Kasumi-1 (cell line): Measurements from ENCODE around the gene ZNHIT2.
A peak's percentile ranks its signal among the peaks of the same experiment; 100 is the strongest.
"Not testable (repeated sequence)": the region's sequence is repeated elsewhere in the genome, so short reads cannot be mapped to it uniquely, and the experiment has no call there.

Experiments used
- DNase-seq, 2 experiments: peaks; one replicate each; lab custom pipeline; 2025; lab: John Stamatoyannopoulos, UW

Gene ZNHIT2

DNA sequence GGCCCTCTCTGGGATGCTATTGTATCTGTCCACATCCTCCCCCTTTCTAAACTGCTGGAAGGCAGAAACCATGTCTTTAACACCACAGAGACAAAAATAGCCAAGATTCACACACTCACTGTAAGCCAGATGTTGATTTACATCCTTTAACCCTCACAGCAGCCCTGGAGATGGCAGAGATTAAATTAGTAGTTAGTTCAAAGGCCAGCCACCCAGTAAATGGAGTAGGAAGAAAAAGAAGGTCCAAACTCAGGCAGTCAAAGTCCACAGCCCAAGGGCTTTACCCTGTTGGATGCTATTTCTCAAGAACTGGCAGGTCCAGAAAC lies 2.1 kb upstream of the ZNHIT2 start:
- no peak for DNase-seq

DNA sequence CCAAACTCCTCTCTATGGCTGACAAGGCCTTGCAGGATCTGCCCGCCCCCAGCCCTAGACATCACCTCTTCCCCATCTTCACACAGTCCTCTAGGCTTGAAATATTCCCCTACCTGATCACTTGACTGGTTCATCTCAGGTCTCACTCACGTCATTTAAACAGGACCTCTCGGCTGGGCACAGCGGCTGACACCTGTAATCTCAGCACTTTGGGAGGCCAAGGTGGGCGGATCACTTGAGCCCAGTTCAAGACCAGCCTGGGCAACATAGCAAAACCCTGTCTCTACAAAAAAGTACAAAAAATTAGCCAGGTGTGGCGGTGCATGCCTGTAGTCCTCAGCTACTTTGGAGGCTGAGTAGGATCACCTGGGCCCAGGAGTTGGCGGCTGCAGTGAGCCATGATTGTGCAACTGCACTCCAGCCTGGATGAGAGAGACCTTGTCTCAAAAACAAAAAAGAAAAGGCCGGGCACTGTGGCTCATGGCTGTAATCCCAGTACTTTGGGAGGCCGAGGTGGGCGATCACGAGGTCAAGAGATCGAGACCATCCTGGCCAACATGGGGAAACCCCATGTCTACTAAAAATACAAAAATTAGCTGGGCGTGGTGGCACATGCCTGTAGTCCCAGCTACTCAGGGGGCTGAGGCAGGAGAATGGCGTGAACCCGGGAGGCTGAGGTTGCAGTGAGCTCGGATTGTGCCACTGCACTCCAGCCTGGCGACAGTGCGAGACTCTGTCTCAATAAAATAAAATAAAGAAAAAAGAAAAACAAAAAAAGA lies 1.6 kb upstream of the ZNHIT2 start:
- not testable (repeated sequence) for DNase-seq

DNA sequence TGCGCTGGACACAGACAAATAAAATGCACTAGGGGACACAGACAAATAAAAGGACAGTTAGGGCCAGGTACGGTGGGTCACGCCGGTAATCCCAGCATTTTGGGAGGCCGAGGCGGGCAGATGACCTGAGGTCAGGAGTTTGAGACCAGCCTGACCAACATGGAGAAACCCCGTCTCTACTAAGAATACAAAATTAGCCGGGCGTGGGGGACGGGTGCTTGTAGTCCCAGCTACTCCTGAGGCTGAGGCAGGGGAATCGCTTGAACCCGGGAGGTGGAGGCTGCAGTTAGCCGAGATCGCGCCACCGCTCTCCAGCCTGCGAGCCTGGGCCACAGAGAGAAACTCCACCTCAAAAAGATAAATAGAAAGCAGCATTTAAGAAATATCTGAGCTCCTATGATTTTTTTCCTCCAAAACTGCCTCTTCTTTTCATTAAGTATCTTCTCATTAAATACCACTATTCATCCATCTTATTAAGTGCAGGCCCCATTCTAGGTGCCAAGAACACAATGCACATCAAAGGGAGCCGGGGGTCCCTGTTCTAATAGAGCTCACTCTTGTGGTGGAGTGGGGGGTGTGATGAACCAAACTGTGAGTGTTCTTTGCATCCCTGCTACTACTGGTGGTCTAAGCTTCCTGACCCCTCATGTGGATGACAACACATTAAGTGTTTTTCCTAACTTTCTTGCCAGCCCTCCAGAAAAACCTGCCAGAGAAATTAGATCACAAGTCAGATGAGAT lies 766 bp upstream of the ZNHIT2 start:
- DNase-seq: no peak

DNA sequence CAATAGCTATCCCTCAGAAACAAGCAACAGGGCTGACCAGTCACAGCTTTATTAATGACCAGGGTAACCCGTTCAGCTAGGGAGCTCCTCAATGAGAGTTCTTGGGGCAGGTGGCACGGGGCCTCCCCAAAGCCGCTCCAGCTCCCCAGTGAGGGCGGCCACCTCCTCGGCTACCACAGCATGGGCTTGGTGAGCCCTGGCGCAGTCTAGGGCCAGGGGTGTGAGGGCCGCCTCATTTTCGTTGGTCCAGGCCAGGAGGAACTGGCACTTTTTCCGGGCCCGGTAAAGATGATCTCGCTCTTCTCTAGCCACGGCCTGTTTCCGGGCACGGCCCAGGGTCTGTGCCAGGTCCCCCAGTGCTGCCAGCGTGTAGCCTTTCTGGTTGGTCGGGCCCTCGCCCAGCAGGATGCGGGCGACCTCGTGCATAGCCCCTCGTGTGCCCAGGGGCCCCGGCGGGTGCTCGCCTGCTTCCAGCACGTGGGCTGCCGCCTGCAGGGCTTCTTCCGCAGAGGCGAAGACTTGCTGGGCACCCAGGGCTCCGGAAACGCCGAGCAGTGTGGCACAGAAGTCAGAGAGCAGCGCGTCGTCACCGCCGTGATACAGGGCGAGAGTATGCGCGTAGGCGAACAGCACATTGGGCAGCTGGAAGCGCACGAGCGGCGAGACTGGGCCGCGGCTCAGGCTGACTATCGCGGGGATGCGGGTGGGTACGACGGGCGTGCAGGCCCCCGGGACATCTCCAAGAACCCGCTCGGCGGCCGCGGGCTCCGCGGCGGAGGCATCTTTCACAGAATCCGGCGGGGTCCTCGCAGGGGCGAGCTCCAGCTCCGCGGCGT lies 913 bp downstream of the ZNHIT2 start:
- peak; percentile 26 to 39 for DNase-seq

DNA sequence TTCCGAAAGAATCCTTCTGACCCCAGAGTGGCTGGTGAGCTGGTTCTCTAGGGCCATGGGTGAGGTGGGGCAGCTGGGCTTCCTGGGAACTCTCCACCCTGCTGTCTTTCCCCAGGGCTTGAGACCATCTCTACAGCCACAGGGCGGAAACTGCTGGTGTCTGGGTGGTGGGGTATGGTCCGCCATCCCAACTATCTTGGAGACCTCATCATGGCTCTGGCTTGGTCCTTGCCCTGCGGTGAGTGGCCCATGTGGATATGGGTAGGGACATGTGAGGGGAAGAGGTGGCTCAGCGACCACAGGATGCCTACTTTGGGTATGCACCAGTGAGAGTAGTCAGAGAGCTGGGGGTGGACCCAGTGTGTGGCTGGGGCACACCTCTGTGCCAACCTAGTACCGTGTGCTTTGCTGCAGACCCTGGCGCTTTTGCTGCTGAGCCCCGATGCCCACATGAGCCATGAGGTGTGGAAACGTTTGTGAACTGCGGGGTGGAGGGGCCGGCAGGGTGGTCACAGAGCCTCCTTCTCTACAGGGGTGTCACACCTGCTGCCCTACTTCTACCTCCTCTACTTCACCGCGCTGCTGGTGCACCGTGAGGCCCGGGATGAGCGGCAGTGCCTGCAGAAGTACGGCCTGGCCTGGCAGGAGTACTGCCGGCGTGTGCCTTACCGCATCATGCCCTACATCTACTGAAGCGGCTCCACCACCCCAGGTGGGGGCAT lies 2.0 kb downstream of the ZNHIT2 start:
- no peak for DNase-seq

DNA sequence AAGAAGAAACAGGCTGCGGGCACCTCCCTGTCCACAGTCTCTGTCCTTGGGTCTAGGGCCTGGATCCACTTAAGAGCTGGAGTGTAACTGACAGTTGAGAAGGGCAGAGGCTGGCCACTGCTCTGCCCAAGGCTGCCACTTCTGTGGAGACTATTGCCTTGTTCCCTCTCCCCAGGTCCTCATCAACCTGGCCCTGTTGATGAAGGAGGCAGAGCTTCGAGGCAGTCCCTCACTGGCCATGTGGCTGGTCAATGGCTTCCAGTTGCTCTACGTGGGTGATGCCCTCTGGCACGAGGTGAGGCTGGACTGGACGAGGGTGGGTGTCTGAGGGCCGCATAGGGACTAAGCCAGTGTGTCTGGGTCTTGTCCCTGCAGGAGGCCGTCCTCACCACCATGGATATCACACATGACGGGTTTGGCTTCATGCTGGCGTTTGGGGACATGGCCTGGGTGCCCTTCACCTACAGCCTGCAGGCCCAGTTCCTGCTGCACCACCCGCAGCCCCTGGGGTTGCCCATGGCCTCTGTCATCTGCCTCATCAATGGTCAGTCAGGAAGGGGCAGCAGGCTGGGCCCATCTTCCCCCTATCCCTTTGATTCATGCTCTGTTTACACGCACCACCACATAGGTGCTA lies 2.8 kb downstream of the ZNHIT2 start:
- DNase-seq: no peak

DNA sequence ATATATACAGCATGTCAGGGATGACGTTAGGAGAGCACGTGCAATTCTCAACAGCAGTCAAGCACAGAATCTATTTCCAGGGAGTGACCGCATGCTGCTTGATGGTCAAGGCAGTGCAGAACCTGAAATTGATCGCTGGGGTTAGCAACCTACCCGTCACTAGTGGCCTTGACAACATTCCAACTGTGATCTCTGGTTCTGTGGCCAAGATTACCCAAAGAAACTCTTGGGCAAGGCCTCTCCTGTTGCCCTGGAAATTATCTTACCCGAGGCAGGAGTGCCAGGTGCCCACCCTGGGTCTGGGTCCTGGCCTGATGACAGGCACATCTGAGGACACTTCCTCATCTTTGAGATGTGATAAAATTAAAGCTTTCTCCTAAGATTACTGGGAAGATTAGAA lies 3.7 kb downstream of the ZNHIT2 start:
- DNase-seq: no peak

DNA sequence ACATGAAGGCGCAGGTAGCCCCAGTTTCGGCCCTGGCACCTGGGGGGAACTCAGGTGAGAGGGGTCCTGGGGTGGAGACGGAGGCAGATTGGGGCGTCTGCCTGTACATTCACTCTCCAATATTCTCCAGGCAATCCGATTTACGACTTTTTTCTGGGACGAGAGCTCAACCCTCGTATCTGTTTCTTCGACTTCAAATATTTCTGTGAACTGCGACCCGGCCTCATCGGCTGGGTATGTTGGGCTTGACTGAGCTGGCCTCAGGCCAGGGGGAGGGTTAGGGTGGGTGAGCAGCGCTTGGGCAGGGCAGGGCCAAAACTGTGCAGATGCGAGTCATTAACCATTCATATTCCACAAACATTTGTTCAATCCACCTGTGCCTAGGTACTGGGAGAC lies 4.1 kb downstream of the ZNHIT2 start:
- no peak for DNase-seq

DNA sequence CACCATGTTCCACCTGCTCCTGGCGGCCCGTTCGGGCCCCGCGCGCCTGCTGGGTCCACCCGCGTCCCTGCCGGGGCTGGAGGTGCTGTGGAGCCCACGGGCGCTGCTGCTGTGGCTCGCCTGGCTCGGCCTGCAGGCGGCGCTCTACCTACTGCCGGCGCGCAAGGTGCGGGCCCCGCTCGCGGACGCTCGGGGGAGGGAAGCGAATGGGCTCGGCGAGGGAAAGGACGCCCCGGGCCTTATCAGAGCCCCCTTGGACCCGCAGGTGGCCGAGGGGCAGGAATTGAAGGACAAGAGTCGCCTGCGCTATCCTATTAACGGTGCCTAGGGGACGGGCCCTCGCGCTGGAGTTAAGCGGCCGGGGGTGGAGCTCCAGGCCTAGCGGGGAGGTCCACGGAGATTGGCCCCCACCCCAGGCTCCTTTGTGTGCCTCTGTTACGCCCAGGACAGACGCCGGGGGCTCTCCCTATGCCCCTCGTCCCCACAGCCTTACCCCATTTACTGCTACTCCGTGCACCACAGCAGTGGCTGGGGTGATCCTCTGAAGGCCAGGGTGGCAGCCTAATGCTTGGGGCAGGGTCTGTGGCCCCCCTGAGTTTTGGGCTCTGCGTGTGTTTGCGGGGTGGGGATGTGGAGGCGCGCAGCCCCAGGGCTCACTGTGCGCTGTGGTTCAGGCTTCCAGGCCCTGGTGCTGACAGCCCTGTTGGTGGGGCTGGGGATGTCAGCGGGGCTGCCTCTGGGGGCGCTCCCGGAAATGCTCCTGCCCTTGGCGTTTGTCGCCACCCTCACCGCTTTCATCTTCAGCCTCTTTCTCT lies 4.7 kb downstream of the ZNHIT2 start:
- DNase-seq: peak; percentile 51 to 52

DNA sequence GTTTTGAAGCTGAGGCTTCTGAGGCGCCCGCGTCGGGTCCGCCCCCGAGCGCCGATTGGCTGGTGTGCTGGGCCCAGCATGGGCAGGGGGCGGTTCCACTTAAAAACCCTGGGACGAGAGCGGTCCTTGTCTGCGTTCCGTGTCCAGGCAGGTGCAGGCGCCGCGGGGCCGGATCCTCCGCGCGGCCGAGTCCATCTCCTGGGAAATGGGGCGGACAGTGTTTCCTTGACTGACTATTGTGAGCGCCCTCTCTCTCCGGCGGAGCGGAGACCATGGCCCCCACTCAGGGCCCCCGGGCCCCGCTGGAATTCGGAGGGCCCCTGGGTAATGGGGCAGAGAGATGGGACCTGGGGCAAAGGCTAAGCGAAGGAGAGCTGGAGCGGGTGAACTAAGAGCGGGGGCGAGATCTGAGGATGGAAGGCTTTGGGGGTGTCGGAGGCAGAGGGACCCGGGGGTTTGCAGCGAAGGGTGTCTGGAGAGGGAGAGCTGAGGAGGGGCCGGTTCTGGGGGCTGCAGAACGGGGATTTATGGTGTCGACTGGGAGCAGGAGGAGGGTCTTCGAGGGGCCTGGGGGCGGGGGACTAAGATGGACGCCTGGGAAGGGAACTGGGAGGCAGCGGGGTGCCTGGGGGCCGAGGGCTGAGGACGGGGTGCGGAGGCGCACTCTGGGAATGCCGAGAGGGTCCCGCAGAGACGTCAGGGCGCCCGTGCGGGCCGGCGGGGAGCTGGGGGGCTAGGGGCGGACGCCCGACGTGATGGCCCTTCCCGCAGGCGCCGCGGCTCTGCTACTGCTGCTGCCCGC lies 5.6 kb downstream of the ZNHIT2 start, which contains the start of gene TM7SF2:
TSS of gene TM7SF2 (plus strand) at position 129 of the 802 bp plus-strand sequence. CDS start at position 273, 144 bp downstream.
- DNase-seq: peak; percentile 85 to 88

DNA sequence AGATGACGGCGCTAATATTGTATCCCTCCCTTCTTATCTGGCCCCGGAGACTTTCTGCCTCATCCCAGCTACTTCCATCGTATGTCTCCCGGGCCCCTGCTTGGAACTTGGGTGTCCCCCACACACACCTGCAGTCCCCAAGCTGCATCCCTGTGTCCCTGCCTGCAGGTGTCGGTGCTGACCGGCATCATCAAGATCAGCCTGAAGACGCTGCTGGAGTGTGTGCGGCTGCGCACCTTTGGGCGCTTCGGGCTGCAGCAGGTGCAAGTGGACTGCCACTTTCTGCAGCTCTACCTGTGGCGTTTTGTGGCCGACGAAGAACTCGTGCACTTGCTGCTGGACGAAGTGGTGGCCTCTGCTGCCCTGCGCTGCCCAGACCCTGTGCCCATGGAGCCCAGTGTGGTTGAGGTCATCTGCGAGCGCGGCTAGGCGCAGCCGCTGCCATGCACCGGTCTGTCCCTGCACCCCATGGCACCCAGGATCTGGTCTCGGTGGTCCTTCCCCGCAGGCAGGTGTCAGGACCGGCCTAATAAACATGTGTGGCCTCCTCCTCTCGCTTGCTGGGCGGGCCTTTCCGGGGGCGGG lies 6.2 kb downstream of the ZNHIT2 start:
- DNase-seq: no peak

DNA sequence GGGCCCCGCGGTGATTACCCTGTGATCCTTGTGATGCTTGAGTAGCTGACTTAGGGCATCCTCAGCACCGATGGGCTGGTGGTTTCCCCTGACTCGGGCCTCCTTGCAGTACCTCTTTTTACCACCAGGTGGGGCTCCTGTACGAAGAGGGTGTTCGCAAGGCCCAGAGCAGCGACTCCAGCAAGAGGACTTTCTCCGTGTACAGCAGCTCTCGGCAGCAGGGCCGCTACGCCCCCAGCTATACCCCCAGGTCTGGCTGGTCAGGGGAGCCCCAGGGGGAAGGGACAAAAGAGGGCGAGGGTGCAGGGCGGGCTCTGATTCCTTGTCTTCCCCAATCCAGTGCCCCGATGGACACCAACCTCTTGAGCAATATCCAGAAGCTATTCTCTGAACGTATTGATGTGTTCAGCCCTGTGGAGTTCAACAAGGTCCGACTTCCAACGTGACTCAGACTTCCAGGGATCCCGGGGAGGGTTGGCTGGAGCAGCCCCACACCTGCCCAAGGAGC lies 7.1 kb downstream of the ZNHIT2 start:
- DNase-seq: peak; percentile 91 to 93

DNA sequence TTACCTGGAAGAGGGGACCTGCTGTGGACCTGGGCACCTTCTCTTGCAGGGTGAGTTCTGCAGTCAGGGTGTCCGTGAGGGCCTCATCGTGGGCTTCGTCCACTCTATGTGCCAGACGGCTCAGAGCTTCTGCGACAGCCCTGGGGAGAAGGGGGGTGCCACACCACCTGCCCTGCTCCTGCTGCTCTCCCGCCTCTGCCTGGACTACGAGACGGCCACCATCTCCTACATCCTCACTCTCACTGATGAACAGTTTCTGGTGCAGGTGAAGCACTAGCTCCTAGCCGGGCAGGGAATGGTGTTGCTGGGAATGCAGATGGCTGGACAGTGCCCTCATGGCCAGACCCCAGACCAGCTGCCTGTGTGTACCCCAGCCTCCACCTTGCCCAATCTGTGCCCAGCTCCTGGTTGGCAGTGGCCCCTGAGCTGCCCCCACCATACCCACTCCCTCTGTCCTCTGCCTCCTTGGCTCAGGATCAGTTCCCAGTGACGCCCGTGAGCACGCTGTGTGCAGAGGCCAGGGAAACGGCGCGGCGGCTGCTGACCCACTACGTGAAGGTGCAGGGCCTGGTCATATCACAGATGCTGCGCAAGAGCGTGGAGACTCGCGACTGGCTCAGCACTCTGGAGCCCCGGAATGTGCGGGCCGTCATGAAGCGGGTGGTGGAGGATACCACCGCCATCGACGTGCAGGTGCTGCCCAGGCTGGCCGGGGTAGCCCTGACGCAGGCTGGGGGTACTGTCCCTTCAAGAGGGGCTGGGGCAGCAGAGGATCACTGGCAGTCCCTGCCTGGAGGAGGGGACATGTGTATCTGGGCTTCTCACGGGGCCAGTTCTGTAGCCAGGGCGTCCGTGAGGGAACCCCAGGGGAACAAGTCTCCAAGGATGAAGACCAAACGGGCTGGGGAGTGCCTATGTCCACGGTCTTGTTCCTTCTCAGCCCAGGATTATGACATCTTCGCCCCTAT lies 8.0 kb downstream of the ZNHIT2 start:
- DNase-seq: no peak

DNA sequence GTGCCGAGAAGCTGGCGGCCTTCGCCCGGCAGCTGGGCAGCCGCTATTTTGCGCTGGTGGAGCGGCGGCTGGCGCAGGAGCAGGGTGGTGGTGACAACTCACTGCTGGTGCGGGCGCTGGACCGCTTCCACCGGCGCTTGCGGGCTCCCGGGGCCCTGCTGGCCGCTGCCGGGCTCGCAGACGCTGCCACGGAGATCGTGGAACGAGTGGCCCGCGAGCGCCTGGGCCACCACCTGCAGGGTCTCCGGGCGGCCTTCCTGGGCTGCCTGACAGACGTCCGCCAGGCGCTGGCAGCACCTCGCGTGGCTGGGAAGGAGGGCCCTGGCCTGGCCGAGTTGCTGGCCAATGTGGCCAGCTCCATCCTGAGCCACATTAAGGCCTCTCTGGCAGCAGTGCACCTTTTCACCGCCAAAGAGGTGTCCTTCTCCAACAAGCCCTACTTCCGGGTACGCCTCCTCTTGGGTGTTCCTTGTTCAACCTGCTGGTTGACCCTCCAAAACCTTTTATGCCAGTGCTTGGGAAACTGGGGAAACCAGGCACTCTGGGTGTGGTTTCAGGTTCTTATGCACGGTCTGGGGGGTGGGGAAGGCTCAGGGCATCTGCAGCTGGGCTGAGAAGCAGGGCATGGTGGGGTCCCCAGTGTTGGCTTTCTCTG lies 8.9 kb downstream of the ZNHIT2 start:
- no peak for DNase-seq

DNA sequence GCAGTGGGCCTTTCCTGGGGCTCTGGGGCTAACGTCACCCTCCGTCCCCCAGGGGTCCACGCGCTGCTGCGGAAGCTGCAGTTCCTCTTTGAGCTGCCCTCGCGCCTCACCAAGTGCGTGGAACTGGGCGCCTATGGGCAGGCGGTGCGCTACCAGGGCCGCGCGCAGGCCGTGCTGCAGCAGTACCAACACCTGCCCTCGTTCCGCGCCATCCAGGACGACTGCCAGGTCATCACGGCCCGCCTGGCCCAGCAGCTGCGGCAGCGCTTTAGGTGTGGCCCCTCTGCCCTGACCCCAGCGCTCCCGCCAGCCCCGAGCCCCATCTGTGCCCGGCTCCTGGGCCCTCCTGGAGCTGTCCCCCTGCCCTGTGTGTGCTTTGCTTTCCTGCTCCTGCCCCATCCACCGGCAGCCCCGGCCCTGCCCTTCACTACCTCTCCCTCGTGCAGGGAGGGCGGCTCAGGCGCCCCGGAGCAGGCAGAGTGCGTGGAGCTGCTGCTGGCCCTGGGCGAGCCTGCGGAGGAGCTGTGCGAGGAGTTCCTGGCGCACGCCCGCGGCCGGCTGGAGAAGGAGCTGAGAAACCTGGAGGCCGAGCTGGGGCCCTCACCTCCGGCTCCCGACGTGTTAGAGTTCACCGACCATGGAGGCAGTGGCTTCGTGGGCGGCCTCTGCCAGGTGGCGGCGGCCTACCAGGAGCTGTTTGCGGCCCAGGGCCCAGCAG lies 9.6 kb downstream of the ZNHIT2 start:
- no peak for DNase-seq

DNA sequence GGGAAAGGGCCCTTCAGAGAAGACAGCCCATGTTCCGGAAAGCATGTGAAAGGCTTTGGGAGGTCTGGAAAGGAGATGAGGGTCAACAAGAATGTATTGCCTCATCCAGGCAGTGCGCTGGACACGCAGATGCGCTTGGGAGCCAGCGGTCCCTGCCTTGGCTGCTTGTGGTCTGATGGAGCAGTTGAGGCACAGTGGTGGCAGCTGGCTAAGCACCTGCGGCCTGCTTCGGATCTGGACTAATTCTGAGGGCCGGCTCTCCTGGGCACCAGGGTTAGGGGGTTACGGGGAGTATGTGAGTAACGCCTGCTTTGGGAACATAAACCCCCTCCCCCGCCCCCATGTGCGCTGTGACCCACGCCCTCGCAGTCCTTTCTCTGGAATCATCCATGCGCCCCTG lies 10.4 kb downstream of the ZNHIT2 start:
- DNase-seq: no peak

DNA sequence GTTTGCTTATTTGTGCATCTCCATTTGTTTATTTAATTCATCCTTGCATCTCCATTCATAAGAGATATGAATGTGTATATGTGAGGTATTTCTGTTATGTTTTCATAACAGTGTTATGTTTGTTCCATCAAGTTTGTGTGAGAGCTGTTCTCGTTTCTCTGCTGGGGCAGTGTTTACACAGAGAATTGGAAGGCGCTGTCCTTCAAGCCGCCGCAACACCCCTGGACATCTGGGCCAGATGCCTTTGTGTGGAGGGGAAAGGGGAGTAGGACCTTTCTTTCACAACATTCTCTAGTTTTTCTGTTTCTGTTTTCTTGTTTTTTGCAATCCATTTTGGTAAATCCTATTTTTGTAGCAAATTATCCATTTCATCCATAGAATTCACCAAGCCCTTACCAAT lies 12.9 kb downstream of the ZNHIT2 start:
- DNase-seq: no peak
